H7 (cell line): ENCODE data around the gene ELMO3. TPM values are rescaled to one million over a fixed set of nuclear protein-coding genes. Genes with fewer than 3 reads are reported as not detected.
A peak's percentile ranks its signal among the peaks of the same experiment; 100 is the strongest.

ENCODE experiments used
- DNase-seq: peaks from one replicate; pipeline ENCODE4 v3.0.0; 2012
- H3K27me3 ChIP-seq: 2 replicates; pipeline ENCODE4 v1.6.0; 2011; ENCODE audit warnings: mild to moderate bottlenecking, low read length; ENCODE audit not compliant: control insufficient read depth, insufficient read depth
- H3K36me3 ChIP-seq: replicated peaks from 2 replicates; pipeline ENCODE4 v1.5.1; 2011; ENCODE audit warnings: low read length; ENCODE audit not compliant: control insufficient read depth, insufficient read depth
- H3K4me3 ChIP-seq: 2 replicates; pipeline ENCODE4 v1.5.1; 2011; ENCODE audit warnings: low read depth, mild to moderate bottlenecking, control low read depth, low read length, moderate library complexity; ENCODE audit not compliant: insufficient read depth
- total RNA-seq: library from RNA; depleted of rRNA; stranded (reverse); fragments of >200 nt; shearing (Covaris generic); gene quantifications from 2 replicates; pipeline ENCODE4 v1.2.3, GENCODE V29; 2014

ELMO3 gene
- total RNA-seq, 1 experiment from 2014 or later, result 11.4 TPM

- H3K4me3 ChIP-seq, result peak within 1 kb of the TSS; percentile 87
- peaks cover 28% of the 10 kb centered on the region for H3K36me3 ChIP-seq
- no peaks in the 10 kb centered on the region for H3K27me3 ChIP-seq
- DNase-seq, result peak; percentile 100
Measured at GRCh38 chr16:67226804-67227566, 28.1 kb downstream of the ELMO3 start, which contains the start of gene TMEM208. Gene TMEM208, plus strand, starts transcription at chr16:67227130. Its CDS starts 89 bp downstream, at chr16:67227219.

- no peak for DNase-seq
- peaks cover 28% of the 10 kb centered on the region for H3K36me3 ChIP-seq
- H3K4me3 ChIP-seq, result peak overlapping the region; percentile 87
- no peaks in the 10 kb centered on the region for H3K27me3 ChIP-seq
Measured at GRCh38 chr16:67227567-67227921, 28.6 kb downstream of the ELMO3 start.

DNA sequence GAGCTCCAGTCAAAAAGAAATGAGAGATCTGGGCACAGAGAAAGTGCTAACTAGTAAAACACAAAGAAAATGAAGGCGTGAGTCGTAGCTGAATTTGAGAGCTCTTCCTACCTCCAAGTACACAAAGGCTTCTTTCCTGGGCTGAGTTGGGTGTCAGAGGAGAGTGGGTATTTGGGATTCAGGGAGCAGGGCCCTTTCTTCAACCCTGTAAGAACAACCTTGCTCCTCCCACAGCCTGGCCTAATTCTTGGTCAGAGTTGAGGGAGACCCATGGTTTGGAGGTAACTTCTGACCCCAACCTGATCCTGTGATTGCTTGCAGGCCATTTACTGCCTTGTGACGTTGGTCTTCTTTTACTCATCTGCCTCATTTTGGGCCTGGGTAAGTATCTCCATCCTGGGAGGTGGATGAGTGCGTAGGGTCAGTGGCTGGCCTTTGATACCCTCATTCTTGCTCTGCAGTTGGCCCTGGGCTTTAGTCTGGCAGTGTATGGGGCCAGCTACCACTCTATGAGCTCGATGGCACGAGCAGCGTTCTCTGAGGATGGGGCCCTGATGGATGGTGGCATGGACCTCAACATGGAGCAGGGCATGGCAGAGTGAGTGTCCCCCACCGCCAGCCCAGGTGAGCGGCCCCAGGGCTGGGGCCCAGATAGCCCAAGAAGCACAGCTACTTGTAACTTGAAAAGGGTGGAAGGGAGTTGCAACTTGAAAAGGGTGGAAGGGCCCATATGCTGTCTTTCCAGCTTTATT, 29.3 kb downstream of the ELMO3 start:
- H3K36me3 ChIP-seq, result peaks cover 28% of the 10 kb centered on the region
- H3K4me3 ChIP-seq, result peak overlapping the region; percentile 87; the same call in 1 of the 2 replicates
- DNase-seq, result no peak
- no peaks in the 10 kb centered on the region for H3K27me3 ChIP-seq

- Histone ChIP-seq H3K27me3 (no peaks in the 10 kb centered on the region), H3K36me3 (peaks cover 30% of the 10 kb centered on the region), H3K4me3 (no peak overlapping the region)
- DNase-seq, result no peak
Measured at GRCh38 chr16:67228905-67229304, 30.0 kb downstream of the ELMO3 start.

GRCh38 chr16:67229906-67230808, 31.2 kb downstream of the ELMO3 start:
- H3K36me3 ChIP-seq, result peaks cover 37% of the 10 kb centered on the region
- no peaks in the 10 kb centered on the region for H3K27me3 ChIP-seq
- no peak for DNase-seq
- H3K4me3 ChIP-seq, result no peak overlapping the region

GRCh38 chr16:67230809-67231660, 32.1 kb downstream of the ELMO3 start:
- Histone ChIP-seq H3K36me3 (peaks cover 41% of the 10 kb centered on the region), H3K4me3 (no peak overlapping the region), H3K27me3 (no peaks in the 10 kb centered on the region)
- DNase-seq, result no peak

GRCh38 chr16:67233596-67233995, 34.7 kb downstream of the ELMO3 start:
- Histone ChIP-seq H3K36me3 (peaks cover 46% of the 10 kb centered on the region), H3K4me3 (no peak overlapping the region), H3K27me3 (no peaks in the 10 kb centered on the region)
- DNase-seq, result no peak

- Histone ChIP-seq H3K4me3 (no peak overlapping the region), H3K36me3 (peaks cover 43% of the 10 kb centered on the region), H3K27me3 (no peaks in the 10 kb centered on the region)
- no peak for DNase-seq
Measured at GRCh38 chr16:67234180-67234597, 35.3 kb downstream of the ELMO3 start.

DNA sequence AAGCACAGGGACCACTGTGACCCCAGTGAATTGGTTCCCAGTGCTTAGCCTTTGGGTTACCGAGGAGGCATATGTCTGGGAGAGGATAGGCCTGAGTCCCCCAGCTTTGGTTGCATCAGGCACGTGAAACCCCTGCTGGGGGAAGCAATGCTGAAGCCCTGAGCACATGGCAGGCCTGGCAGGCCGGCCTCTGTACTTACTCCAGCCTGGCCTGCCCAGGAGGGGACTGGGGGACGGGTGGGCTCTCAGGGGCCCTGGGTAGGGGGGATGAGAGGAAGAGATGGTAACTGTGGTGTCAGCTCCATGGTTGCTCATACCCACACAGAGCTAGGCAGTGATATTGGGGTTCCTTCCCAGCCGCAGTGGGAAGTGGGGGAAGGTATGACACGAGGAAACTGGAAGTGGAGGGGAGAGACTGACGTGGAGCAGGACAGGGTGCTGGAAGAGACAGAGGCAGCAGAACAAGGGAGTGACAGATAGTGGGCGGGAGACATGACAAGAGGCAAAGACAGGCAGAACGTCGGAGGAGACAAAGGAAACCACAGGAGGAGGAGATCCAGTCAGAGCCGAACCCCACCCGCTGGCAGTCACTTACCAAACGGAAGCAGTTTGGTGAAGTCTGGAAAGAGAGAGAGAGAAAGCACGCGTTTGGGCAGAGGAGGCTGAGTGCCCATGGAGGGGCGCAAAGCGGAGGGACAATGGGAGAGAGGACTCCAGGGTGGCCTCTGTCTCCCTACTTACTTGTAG, 37.1 kb downstream of the ELMO3 start:
- Histone ChIP-seq H3K4me3 (no peak overlapping the region), H3K36me3 (peaks cover 33% of the 10 kb centered on the region), H3K27me3 (no peaks in the 10 kb centered on the region)
- DNase-seq, result peak; percentile 39

DNA sequence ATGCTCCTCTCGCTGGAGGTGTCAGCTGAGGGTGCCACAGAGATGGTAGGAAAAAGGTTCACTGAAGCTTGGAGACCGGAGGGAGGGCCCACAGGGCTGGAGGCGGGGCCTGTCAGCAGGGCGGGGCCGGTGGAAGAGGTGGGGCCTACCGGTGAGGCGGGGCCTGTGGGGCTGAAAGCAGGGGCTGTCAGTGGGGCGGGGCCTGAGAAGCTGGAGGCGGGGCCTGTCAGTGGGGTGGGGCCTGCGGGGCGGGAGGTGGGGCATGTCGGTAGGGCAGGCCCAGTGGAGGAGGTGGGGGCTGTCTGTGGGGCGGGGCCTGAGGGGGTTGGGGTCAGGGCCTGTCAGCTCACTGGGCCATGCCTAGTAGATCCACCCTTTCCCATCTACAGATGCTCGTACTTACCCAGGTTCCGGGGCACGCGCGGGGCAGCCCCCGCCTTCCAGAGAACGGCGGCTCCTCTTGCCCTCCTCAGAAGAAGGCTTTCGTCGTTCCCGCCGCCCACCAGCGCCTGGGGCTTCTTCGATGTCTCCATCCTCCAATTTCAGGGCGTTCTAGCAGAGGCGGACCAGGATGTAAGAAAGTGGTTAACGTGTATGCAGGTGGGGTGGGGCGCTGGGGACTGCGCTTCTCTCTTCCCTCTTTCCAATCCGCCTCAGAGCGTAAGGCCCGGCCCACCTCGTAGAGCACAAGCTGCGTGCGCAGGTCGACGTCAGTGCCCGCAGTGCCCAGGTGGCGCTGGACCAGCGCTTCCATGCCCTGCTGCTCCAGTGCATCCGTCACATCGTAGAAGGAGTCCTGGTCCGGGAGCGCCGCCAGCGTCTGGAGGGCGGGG, 37.8 kb downstream of the ELMO3 start:
- H3K27me3 ChIP-seq, result no peaks in the 10 kb centered on the region
- H3K4me3 ChIP-seq, result no peak overlapping the region
- H3K36me3 ChIP-seq, result peaks cover 29% of the 10 kb centered on the region
- peak; percentile 100 for DNase-seq

DNA sequence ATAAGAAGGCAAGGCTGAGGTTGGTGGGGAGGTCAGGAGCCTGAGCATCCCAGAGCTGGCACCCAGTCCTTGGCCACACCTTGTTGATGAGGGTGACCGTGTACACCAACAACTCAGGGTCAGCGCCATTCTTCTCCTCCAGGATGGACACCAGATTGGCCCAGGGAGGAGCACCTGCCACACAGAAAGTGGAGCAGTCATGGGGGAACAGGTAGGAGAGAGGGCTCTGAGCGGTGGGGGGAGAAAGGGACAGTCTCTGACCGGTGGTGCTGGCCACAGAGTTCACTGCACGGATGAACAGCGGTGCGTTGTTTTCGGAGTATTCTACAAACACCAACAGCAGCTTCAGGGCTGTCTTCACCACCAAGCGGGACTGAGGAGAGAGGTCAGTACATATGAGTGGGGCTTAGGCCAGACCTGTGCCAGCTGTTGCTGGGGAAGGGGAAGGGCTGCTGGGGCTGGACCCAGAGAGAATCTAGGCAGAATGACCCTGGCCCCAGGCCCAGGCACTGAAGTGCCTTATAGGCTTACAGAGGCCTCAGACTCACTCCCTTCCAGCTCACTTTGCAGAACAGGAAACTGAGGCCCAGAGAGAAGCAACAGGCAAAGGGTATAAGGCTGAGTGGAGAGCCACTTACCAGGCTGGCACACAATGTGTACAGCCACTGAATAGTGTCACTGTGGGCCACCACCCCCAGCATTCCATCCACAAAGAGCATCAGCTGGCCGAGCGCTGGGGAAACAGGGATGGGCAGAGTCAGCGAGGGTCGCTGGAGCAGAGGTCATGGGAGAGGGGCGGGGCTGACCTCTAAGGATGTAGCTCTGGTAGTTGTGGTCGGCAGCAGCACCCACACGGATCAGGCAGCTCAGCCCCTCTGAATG, 38.7 kb downstream of the ELMO3 start:
- Histone ChIP-seq H3K27me3 (no peaks in the 10 kb centered on the region), H3K4me3 (no peak overlapping the region), H3K36me3 (peaks cover 27% of the 10 kb centered on the region)
- DNase-seq, result no peak

DNA sequence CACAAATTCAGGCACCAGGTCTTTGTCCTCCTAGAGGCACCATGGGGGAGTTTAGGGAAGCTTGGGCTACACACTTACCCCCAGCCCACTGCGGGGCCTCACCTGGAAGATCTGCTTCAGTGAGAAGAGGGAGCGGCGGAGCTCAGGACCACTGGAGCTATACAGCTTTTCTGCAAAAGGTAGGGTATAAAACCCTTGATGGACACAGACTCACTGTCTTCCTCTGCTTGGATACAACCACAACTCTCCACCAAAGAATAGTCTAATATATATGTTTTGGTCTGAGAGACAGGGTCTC, 39.3 kb downstream of the ELMO3 start:
- peaks cover 27% of the 10 kb centered on the region for H3K36me3 ChIP-seq
- no peaks in the 10 kb centered on the region for H3K27me3 ChIP-seq
- H3K4me3 ChIP-seq, result no peak overlapping the region
- DNase-seq, result no peak
